ENCODE measurements around the gene CALML3.

CALML3 gene

DNA sequence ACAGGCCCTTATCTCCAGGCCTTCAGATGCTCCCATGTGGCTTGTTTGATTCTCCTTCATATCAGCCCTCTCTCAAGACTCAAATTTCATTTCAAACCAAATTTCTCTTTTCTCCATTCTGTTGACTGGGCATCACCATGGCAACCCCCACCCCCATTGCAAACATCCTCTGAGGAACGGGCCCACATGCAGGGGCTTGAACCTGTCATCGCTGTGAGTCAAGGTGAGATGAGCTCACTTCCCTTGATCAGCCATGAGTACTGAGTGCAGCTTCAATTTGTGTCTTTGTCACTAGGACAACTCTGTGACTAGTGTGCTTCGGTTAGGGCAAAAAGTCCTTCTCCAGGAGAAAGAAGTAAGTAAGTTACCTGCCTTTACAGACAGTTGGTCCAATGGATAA, 41.9 kb downstream of the CALML3 start:
- no peak overlapping the region for H3K4me3 ChIP-seq (replicated peaks; ENCODE audit: low read depth, low read length)
- no peak for DNase-seq (ENCODE audit: extremely low read depth, low read depth)
- TF ChIP-seq, protein P1, sequence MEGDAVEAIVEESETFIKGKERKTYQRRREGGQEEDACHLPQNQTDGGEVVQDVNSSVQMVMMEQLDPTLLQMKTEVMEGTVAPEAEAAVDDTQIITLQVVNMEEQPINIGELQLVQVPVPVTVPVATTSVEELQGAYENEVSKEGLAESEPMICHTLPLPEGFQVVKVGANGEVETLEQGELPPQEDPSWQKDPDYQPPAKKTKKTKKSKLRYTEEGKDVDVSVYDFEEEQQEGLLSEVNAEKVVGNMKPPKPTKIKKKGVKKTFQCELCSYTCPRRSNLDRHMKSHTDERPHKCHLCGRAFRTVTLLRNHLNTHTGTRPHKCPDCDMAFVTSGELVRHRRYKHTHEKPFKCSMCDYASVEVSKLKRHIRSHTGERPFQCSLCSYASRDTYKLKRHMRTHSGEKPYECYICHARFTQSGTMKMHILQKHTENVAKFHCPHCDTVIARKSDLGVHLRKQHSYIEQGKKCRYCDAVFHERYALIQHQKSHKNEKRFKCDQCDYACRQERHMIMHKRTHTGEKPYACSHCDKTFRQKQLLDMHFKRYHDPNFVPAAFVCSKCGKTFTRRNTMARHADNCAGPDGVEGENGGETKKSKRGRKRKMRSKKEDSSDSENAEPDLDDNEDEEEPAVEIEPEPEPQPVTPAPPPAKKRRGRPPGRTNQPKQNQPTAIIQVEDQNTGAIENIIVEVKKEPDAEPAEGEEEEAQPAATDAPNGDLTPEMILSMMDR (IDR thresholded peaks at IDR 0.05; ENCODE audit: low read depth, low read length, missing control alignments): no peak

DNA sequence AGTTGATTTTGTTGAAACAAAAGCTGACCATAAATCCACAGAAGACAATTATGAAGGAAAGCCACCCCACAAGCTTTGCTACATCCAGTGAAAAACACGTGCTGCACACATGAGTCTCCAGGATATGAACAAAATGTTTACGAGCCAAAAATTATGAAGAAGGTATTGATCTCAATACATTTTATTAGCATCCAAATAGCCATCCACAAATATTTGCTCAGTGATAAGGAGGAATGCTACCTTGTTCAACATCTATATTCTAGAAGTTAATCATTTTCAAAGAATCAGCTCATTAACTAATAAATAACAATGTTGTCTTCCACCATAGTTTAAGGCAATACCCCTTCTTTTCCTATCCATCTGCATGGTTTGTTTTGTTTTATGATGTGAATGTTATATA, 42.7 kb downstream of the CALML3 start:
- DNase-seq (ENCODE audit: extremely low read depth, low read depth): no peak
- no peak overlapping the region for H3K4me3 ChIP-seq (replicated peaks; ENCODE audit: low read depth, low read length)
- TF ChIP-seq, protein P1 (IDR thresholded peaks at IDR 0.05; ENCODE audit: low read depth, low read length, missing control alignments): no peak

DNA sequence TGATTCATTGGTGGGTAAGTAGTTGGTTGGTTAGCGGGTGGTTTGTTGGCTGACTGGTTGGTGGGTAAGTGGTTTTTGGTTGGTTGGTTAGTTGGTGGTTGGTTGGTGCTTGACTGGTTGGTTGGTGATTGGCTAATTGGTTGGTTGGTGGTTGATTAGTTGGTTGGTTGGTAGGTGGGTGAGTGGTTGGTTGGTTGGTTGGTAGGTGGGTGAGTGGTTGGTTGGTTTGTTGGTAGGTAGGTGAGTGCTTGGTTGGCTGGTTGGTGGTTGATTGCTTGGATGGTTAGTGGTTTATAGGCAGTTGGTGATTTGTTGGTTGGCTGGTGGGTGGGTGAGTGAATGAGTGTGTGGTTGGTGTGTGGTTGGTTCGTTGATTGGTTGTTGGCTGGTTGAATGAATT, 44.2 kb downstream of the CALML3 start:
- TF ChIP-seq, protein P1 (IDR thresholded peaks at IDR 0.05; ENCODE audit: low read depth, low read length, missing control alignments): no peak
- no peak for DNase-seq (ENCODE audit: extremely low read depth, low read depth)
- no peak overlapping the region for H3K4me3 ChIP-seq (replicated peaks; ENCODE audit: low read depth, low read length)

DNA sequence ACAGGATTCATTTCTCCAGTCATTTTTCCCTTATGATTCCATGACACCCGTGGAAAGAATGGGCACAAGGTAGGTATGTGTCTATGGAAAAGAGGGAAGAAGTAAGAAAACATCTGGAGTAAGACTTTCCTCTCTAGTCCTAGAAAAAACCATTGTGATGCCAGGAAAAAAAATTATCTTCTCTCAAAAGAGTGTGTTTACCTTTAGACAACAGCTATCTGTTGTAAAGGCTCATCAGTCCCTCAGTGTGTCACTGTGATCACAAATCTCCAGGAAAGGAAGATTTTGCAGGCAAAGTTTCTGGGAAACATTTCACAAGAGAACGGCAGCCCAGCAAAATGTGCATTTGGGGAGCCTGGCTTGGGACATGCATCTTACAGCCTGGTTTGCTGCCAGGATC, 44.8 kb downstream of the CALML3 start:
- no peak for DNase-seq (ENCODE audit: extremely low read depth, low read depth)
- TF ChIP-seq, protein P1 (IDR thresholded peaks at IDR 0.05; ENCODE audit: low read depth, low read length, missing control alignments): no peak

DNA sequence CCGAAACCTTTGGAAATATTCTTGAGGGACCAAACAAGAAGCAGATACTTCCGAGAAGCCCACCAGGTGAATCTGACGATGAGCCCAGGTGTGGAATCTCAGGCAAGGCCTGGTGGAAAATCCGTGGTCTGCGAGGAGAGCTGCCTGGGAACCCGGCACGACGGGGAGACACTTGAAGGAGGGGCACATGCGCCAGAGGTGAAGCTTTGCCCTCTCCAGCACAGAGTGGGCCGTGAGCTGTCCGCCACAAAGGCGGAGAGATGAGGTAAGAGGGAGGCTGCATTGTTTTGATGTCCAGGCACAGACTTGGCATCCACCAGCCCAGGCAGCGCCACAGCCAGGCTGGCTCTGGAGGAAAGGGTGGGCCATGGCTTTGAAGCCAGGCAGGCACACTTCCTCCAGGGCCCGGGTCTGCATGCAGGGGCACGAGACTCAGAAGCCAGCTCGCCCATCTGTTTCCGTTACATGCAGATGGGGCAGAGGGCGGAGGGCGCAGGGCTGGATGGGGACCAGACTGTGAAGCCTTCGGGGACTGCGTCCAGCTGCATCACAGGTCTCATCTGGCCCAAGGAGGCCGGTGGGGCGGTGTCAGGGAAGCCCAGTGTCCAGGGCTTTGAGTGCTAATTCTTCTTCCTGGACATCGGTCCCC, 45.4 kb downstream of the CALML3 start:
- no peak for DNase-seq (ENCODE audit: extremely low read depth, low read depth)

More for the DNA sequence above, 44.8 kb downstream of the CALML3 start:
- no peak overlapping the region for H3K4me3 ChIP-seq (replicated peaks; ENCODE audit: low read depth, low read length)

DNA sequence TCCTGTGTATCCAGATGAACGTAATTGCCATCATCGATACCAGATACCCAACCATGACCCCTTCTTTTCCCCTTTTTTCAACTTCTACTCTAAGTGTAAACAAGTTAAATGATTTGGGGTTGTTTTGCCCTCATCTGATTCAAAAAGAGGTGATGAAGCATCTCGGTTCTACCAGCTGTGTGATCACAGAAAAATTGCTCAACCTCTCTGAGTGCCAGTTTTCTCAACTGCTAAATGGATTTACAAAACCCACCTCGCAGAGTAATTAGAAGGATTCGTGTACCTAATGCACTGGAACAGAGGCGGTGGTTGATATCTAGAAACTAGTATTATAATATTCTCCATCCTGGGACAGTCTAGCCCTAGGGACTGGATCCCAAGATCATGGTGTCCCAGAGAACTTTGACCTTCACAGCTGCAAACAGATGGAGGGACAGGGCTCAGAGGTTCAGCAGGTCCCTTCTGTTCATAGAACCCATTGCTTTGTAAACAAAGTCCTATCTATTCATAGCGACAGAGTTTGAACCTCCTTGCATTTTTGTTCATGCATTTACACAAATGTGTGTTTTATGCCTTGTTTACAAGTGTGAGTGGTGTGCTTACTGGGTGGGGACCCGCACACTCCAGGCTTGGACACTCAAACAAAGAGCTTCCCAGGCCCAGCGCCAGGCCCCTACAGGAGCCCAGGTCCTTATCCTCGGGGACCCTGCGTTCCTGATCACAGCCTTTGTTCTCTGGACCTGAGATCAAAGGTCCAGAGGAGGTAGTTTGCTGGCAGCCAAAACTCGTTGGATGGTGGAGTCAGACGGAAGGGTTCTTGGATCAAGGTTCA, 46.4 kb downstream of the CALML3 start:
- TF ChIP-seq, protein P1 (IDR thresholded peaks at IDR 0.05; ENCODE audit: low read depth, low read length, missing control alignments): no peak
- no peak overlapping the region for H3K4me3 ChIP-seq (replicated peaks; ENCODE audit: low read depth, low read length)
- no peak for DNase-seq (ENCODE audit: extremely low read depth, low read depth)

More for the DNA sequence above, 45.4 kb downstream of the CALML3 start:
- H3K4me3 ChIP-seq (replicated peaks; ENCODE audit: low read depth, low read length): no peak overlapping the region
- TF ChIP-seq, protein P1 (IDR thresholded peaks at IDR 0.05; ENCODE audit: low read depth, low read length, missing control alignments): no peak
